Measurements from ENCODE around the gene MINDY4. TPM values are rescaled to one million over a fixed set of nuclear protein-coding genes. Genes with fewer than 3 reads are reported as not detected.

MINDY4 gene
- polyA plus RNA-seq, 3 donors, result 0.15 to 0.17 TPM; not detected in 1

DNA sequence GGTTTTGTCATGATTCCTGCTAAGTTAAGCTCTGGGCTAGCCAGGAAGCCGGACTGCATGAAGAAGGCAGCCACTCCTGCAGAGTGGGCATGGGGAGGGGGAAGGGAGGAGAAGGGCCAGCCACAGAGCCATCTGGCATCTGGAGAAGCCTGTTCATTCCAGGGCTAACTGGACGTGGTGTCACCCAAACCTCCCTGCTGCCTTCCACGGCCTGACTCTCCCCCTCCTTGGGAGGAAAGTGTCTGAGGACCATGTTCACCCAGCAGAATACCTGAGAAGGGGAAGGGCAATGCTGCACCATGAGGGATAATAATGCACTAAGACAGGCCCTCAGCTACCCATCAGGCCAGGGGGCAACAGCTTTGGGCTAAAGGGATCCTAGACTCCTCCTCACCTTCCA is 155.8 kb downstream of the MINDY4 start:
- H3K4me2 ChIP-seq (replicated peaks; ENCODE audit: extremely low read depth, low read length, poor library complexity, severe bottlenecking), result no peak overlapping the region
- WGBS (ENCODE audit: insufficient coverage), result 100% methylated on average over 3 of the region's 3 CpGs
- Mint-ChIP-seq H3K27me3 (ENCODE audit: low read depth in 3 of 3) (peaks cover 0 to 5% (median 2%) of the 10 kb centered on the region in 3 donors), H3K4me1 (no peaks in the 10 kb centered on the region), H3K27ac (no peak overlapping the region), H3K4me3 (no peak overlapping the region), H3K9me3 (peaks cover 3 to 16% (median 6%) of the 10 kb centered on the region in 7 donors), H3K36me3 (no peaks in the 10 kb centered on the region)
- no peaks in the 10 kb centered on the region for H3K27me3 ChIP-seq (ENCODE audit: control insufficient read depth in 2 of 2, insufficient read depth in 2 of 2, low read length in 2 of 2)
- H3K4me3 ChIP-seq (replicated peaks in 1 of 3; ENCODE audit: low read depth in 2 of 3, low read length in 3 of 3), result no peak overlapping the region
- no peak overlapping the region for H3K9ac ChIP-seq (ENCODE audit: insufficient read depth, low read length, poor library complexity, severe bottlenecking)
- no peak overlapping the region for H3K27ac ChIP-seq (ENCODE audit: low read depth in 1 of 2, low read length in 2 of 2)
- H4K20me1 ChIP-seq (ENCODE audit: insufficient read depth, low read length), result no peaks in the 10 kb centered on the region
- H3K79me2 ChIP-seq (ENCODE audit: insufficient read depth, low read length), result no peaks in the 10 kb centered on the region
- H3K9me3 ChIP-seq (replicated peaks in 1 of 2; ENCODE audit: control insufficient read depth in 1 of 2, insufficient read depth in 1 of 2, low read length in 2 of 2), result peaks cover 0 to 7% of the 10 kb centered on the region in 2 donors
- H3K36me3 ChIP-seq (replicated peaks in 1 of 2; ENCODE audit: control insufficient read depth in 1 of 2, insufficient read depth in 2 of 2, low read length in 2 of 2), result no peaks in the 10 kb centered on the region
- TF ChIP-seq, protein P1, sequence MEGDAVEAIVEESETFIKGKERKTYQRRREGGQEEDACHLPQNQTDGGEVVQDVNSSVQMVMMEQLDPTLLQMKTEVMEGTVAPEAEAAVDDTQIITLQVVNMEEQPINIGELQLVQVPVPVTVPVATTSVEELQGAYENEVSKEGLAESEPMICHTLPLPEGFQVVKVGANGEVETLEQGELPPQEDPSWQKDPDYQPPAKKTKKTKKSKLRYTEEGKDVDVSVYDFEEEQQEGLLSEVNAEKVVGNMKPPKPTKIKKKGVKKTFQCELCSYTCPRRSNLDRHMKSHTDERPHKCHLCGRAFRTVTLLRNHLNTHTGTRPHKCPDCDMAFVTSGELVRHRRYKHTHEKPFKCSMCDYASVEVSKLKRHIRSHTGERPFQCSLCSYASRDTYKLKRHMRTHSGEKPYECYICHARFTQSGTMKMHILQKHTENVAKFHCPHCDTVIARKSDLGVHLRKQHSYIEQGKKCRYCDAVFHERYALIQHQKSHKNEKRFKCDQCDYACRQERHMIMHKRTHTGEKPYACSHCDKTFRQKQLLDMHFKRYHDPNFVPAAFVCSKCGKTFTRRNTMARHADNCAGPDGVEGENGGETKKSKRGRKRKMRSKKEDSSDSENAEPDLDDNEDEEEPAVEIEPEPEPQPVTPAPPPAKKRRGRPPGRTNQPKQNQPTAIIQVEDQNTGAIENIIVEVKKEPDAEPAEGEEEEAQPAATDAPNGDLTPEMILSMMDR (IDR thresholded peaks at IDR 0.05), result no peak
- no peak for DNase-seq
- intact Hi-C loops (cut with micrococcal nuclease), result no loop called here
- H3K4me1 ChIP-seq (ENCODE audit: control insufficient read depth in 1 of 2, insufficient read depth in 2 of 2, low read length in 2 of 2), result no peaks in the 10 kb centered on the region
- H2AFZ ChIP-seq (ENCODE audit: insufficient read depth, low read depth, low read length, poor library complexity, severe bottlenecking), result no peak overlapping the region

DNA sequence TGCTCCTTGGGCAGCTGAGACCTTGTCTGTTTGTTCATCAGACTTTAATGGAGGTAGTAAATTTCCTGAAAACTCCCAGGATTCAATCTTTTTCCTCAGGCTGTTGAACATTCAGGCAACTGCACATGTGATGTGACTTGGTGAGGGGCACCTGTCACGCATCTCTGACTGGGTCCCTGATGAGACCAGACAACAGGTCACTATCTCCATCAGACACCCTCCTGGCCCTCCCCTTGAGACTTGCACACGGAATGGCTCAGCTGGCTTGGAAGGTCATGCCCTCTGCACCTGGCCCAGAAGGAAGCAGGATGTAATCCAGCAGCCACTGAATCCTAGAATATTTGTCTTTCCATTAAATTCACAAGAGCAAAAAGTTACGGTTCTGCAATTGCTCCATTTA is 156.3 kb downstream of the MINDY4 start:
- peaks cover 0 to 3% (median 2%) of the 10 kb centered on the region in 3 donors for H3K27me3 Mint-ChIP-seq (ENCODE audit: low read depth in 3 of 3)
- no peaks in the 10 kb centered on the region for H3K36me3 Mint-ChIP-seq
- Histone ChIP-seq H3K4me2 (replicated peaks; ENCODE audit: extremely low read depth, low read length, poor library complexity, severe bottlenecking) (no peak overlapping the region), H3K9ac (ENCODE audit: insufficient read depth, low read length, poor library complexity, severe bottlenecking) (no peak overlapping the region), H3K27ac (ENCODE audit: low read depth in 1 of 2, low read length in 2 of 2) (no peak overlapping the region), H3K4me1 (ENCODE audit: control insufficient read depth in 1 of 2, insufficient read depth in 2 of 2, low read length in 2 of 2) (no peaks in the 10 kb centered on the region), H2AFZ (ENCODE audit: insufficient read depth, low read depth, low read length, poor library complexity, severe bottlenecking) (no peak overlapping the region), H3K9me3 (replicated peaks in 1 of 2; ENCODE audit: control insufficient read depth in 1 of 2, insufficient read depth in 1 of 2, low read length in 2 of 2) (peaks cover 0 to 7% of the 10 kb centered on the region in 2 donors), H3K27me3 (ENCODE audit: control insufficient read depth in 2 of 2, insufficient read depth in 2 of 2, low read length in 2 of 2) (no peaks in the 10 kb centered on the region), H3K4me3 (replicated peaks in 1 of 3; ENCODE audit: low read depth in 2 of 3, low read length in 3 of 3) (no peak overlapping the region), H4K20me1 (ENCODE audit: insufficient read depth, low read length) (no peaks in the 10 kb centered on the region), H3K36me3 (replicated peaks in 1 of 2; ENCODE audit: control insufficient read depth in 1 of 2, insufficient read depth in 2 of 2, low read length in 2 of 2) (no peaks in the 10 kb centered on the region), H3K79me2 (ENCODE audit: insufficient read depth, low read length) (no peaks in the 10 kb centered on the region)
- no peak for DNase-seq
- 85% methylated on average over 3 of the region's 3 CpGs for WGBS (ENCODE audit: insufficient coverage)
- no peaks in the 10 kb centered on the region for H3K4me1 Mint-ChIP-seq
- peaks cover 3 to 16% (median 6%) of the 10 kb centered on the region in 7 donors for H3K9me3 Mint-ChIP-seq
- TF ChIP-seq, protein P1 (IDR thresholded peaks at IDR 0.05), result no peak
- no peak overlapping the region for H3K4me3 Mint-ChIP-seq
- H3K27ac Mint-ChIP-seq, result no peak overlapping the region
- intact Hi-C loops (cut with micrococcal nuclease), result no loop called here
